Measurements from ENCODE around the gene TMEM256. TPM values are rescaled to one million over a fixed set of nuclear protein-coding genes. Genes with fewer than 3 reads are reported as not detected.

The TMEM256 gene
- total RNA-seq, 4 donors from 2014 or later = 45.8 to 98.2 (median 83.2) TPM

DNA sequence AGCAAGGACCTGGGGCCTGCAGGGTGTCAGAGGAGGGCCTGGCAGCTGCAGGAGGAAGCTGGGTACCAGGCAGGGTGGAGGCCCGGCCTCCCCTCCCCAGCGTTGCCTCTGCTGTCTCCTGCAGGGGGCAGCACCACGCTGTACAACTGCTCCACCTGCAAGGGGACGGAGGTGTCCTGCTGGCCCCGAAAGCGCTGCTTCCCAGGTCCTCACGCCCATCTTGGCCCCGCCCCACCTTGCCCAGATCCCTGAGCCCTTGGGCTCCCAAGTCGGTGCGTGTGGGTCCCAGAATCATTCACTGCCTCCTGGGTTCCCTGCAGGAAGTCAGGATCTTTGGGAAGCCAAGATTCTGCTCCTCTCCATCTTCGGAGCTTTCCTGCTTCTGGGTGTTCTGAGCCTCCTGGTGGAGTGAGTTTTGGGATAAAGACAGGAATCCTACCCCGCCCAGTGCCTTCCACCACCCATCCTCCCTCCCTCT is 47.8 kb downstream of the TMEM256 start:
- TF ChIP-seq CTCF (IDR thresholded peaks at IDR 0.05) = peak in 1 of 3 donors; percentile 71
- peak; percentile 80 for DNase-seq (ENCODE audit: low spot score)
- ATAC-seq (ENCODE audit: low FRiP score) = peak; percentile 52

DNA sequence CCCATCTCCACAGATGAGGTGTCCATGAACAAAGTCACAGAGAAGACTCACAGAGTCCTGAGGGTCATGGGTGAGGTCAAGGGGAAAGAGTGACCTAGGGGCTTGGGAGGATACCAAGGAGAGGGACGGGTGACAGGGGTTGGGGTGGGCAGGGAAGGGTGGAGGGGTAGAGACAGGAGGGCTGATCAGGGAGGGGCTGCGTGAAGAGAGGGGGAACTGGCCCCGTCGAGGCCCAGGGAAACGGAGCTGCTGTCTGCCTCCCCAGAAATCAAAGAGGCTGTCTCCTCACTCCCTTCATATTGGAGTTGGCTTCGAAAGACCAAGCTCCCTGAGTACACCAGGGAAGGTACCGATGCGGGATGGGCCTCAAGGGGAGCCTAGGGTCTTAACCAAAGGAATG is 48.3 kb downstream of the TMEM256 start:
- ATAC-seq (ENCODE audit: low FRiP score) (no peak), DNase-seq (ENCODE audit: low spot score) (no peak)
- no peak for TF ChIP-seq CTCF (IDR thresholded peaks at IDR 0.05)

- ATAC-seq (ENCODE audit: low FRiP score) (no peak), DNase-seq (ENCODE audit: low spot score) (no peak)
- no peak for TF ChIP-seq CTCF (IDR thresholded peaks at IDR 0.05)
Measured at GRCh38 chr17:7355053-7355452, 48.8 kb downstream of the TMEM256 start, which contains the start of gene TMEM95. TMEM95 (plus strand) TSS chr17:7355156; CDS start chr17:7355205, 49 bp downstream.

DNA sequence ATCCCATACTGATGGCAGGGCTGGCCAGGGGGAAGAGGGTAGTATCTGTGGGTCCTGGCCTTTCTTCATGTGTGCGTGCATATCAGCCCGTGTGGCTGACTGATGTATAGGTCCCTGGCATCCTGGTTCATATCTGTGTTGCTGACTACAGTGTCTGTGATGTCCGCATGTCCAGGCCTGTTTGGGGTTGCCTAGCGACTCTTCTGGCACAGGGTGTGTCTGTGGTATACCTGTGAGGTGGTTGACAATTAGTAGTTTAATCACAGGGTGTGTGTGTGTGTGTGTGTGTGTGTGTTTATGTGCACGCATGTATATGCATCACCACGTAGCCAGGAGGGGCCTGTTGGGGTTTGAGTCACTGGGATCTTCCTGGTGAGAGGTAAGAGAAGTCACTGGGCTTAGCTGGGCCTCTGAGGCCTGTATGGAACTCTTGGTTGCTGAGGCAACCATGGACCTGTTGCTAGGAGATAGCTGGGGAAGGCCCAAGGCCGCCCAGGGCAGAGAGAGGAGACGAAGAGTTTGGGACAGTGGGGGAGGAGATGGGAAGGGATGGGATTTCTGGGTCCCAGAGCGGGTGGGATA is 49.5 kb downstream of the TMEM256 start:
- no peak for ATAC-seq (ENCODE audit: low FRiP score)
- TF ChIP-seq CTCF (IDR thresholded peaks at IDR 0.05) = no peak
- no peak for DNase-seq (ENCODE audit: low spot score)

Other genes with a start within 250 kb of the TMEM256 start
- gene ASGR1, start 224.7 kb downstream of the TMEM256 start, total RNA-seq = 1 to 10 TPM in 3 of 4 donors, under 1 TPM in 1; 0.56 to 2.5 (median 1.4) TPM
- gene DLG4, start 184.3 kb downstream of the TMEM256 start, total RNA-seq = 10 to 100 TPM in 3 of 4 donors, 1 to 10 TPM in 1; 8.7 to 12.5 (median 11.6) TPM
- 100 to 1,000 TPM; 677 to 996 (median 722) TPM for gene ACADVL, start 184.2 kb downstream of the TMEM256 start, total RNA-seq
- gene DVL2, start 169.6 kb downstream of the TMEM256 start, total RNA-seq = 10 to 100 TPM; 22.7 to 41.6 (median 23.6) TPM
- 10 to 100 TPM; 22.1 to 43.8 (median 28.9) TPM for gene PHF23, start 164.6 kb downstream of the TMEM256 start, total RNA-seq
- 100 to 1,000 TPM; 316 to 526 (median 376) TPM for gene GABARAP, start 161.6 kb downstream of the TMEM256 start, total RNA-seq
- gene CTDNEP1, start 152.4 kb downstream of the TMEM256 start, total RNA-seq = 10 to 100 TPM; 47.9 to 66.2 (median 61.8) TPM
- 10 to 100 TPM; 25.9 to 34.5 (median 30.1) TPM for gene ELP5, start 151.9 kb downstream of the TMEM256 start, total RNA-seq
- gene CLDN7, start 141.6 kb downstream of the TMEM256 start, total RNA-seq = 1 to 10 TPM; 3.0 to 9.0 (median 7.4) TPM
- gene SLC2A4, start 122.4 kb downstream of the TMEM256 start, total RNA-seq = 10 to 100 TPM in 3 of 4 donors, 1 to 10 TPM in 1; 8.9 to 29.2 (median 12.1) TPM
- gene YBX2, start 109.5 kb downstream of the TMEM256 start, total RNA-seq = 1 to 10 TPM in 3 of 4 donors, under 1 TPM in 1; 0.65 to 3.3 (median 1.5) TPM
- 100 to 1,000 TPM; 127 to 408 (median 282) TPM for gene EIF5A, start 96.5 kb downstream of the TMEM256 start, total RNA-seq
- gene GPS2, start 88.7 kb downstream of the TMEM256 start, total RNA-seq = 10 to 100 TPM; 49.6 to 91.3 (median 75.9) TPM
- gene NEURL4, start 74.8 kb downstream of the TMEM256 start, total RNA-seq = 10 to 100 TPM; 10.4 to 16.1 (median 11.5) TPM
- gene ACAP1, start 67.6 kb downstream of the TMEM256 start, total RNA-seq = 10 to 100 TPM in 1 of 4 donors, 1 to 10 TPM in 3; 3.3 to 13.1 (median 8.1) TPM
- 1 to 10 TPM; 6.7 to 9.9 (median 8.4) TPM for gene KCTD11, start 51.9 kb downstream of the TMEM256 start, total RNA-seq
- gene TMEM95, start 48.9 kb downstream of the TMEM256 start, total RNA-seq = not detected
- gene TNK1, start 23.0 kb downstream of the TMEM256 start, total RNA-seq = 10 to 100 TPM in 1 of 4 donors, 1 to 10 TPM in 2, under 1 TPM in 1; 0.95 to 13.5 (median 5.2) TPM
- 10 to 100 TPM; 11.1 to 16.9 (median 16.6) TPM for gene PLSCR3, start 9.6 kb downstream of the TMEM256 start, total RNA-seq
- gene NLGN2, start 3.7 kb upstream of the TMEM256 start, total RNA-seq = 1 to 10 TPM; 6.1 to 8.8 (median 8.1) TPM
- not detected for gene SPEM1, start 16.2 kb upstream of the TMEM256 start, total RNA-seq
- not detected for gene SPEM2, start 21.5 kb upstream of the TMEM256 start, total RNA-seq
- gene SPEM3, start 24.8 kb upstream of the TMEM256 start, total RNA-seq = not detected
- gene TMEM102, start 31.3 kb upstream of the TMEM256 start, total RNA-seq = 1 to 10 TPM; 4.7 to 8.4 (median 5.1) TPM
- gene FGF11, start 35.4 kb upstream of the TMEM256 start, total RNA-seq = 1 to 10 TPM in 3 of 4 donors, under 1 TPM in 1; 0.72 to 1.9 (median 1.7) TPM
- gene CHRNB1, start 41.0 kb upstream of the TMEM256 start, total RNA-seq = 10 to 100 TPM in 1 of 4 donors, 1 to 10 TPM in 3; 3.0 to 10.9 (median 7.4) TPM
- 10 to 100 TPM; 27.5 to 57.9 (median 38.5) TPM for gene ZBTB4, start 75.5 kb upstream of the TMEM256 start, total RNA-seq
- gene SLC35G6, start 77.3 kb upstream of the TMEM256 start, total RNA-seq = not detected
- 10 to 100 TPM; 57.1 to 99.2 (median 77.1) TPM for gene POLR2A, start 80.3 kb upstream of the TMEM256 start, total RNA-seq
- 10 to 100 TPM; 29.2 to 64.5 (median 41.5) TPM for gene TNFSF12, start 145.0 kb upstream of the TMEM256 start, total RNA-seq
- 10 to 100 TPM; 24.5 to 70.9 (median 48.3) TPM for gene TNFSF13, start 154.7 kb upstream of the TMEM256 start, total RNA-seq
- gene SENP3, start 157.8 kb upstream of the TMEM256 start, total RNA-seq = 10 to 100 TPM; 48.9 to 66.7 (median 59.0) TPM
- gene CD68, start 175.5 kb upstream of the TMEM256 start, total RNA-seq = 100 to 1,000 TPM in 3 of 4 donors, 10 to 100 TPM in 1; 99.1 to 321 (median 191) TPM
- gene MPDU1, start 179.8 kb upstream of the TMEM256 start, total RNA-seq = 100 to 1,000 TPM in 3 of 4 donors, 10 to 100 TPM in 1; 86.5 to 144 (median 122) TPM
- gene SOX15, start 186.0 kb upstream of the TMEM256 start, total RNA-seq = under 1 TPM in 3 of 4 donors, not detected in 1; 0.56 to 0.95 (median 0.72) TPM
- gene FXR2, start 210.8 kb upstream of the TMEM256 start, total RNA-seq = 10 to 100 TPM; 17.8 to 30.3 (median 22.7) TPM
- gene SAT2, start 223.7 kb upstream of the TMEM256 start, total RNA-seq = 10 to 100 TPM; 55.5 to 81.3 (median 66.2) TPM
- gene SHBG, start 226.0 kb upstream of the TMEM256 start, total RNA-seq = 1 to 10 TPM in 1 of 4 donors, under 1 TPM in 1, not detected in 2; 0.37 to 2.5 TPM
- 1 to 10 TPM in 1 of 4 donors, under 1 TPM in 2, not detected in 1; 0.28 to 1.4 (median 0.48) TPM for gene ATP1B2, start 246.8 kb upstream of the TMEM256 start, total RNA-seq